ENCODE measurements around the gene SYT7. TPM values are rescaled to one million over a fixed set of nuclear protein-coding genes. Genes with fewer than 3 reads are reported as not detected.

SYT7 gene
- total RNA-seq, 2 experiments from 2014 or later: not detected

- ATAC-seq (ENCODE audit: poor library complexity): no peak
- DNase-seq: no peak
- Histone ChIP-seq H3K27ac (ENCODE audit: low read depth in 1 of 2, low read length in 2 of 2) (no peak overlapping the region), H3K36me3 (ENCODE audit: insufficient read depth, low read length) (no peaks in the 10 kb centered on the region), H3K9me3 (ENCODE audit: control insufficient read depth in 1 of 2, insufficient read depth in 1 of 2, low read length in 2 of 2) (peaks cover 0 to 25% of the 10 kb centered on the region in 2 experiments), H3K27me3 (ENCODE audit: control insufficient read depth in 1 of 2, insufficient read depth in 2 of 2, low read length in 2 of 2) (peaks cover 43 to 45% of the 10 kb centered on the region in 2 experiments), H3K4me1 (ENCODE audit: insufficient read depth, low read length) (peaks cover 3% of the 10 kb centered on the region), H3K4me3 (ENCODE audit: low read length) (no peak overlapping the region)
- ChIA-PET CTCF (no interaction called here), POLR2A (no interaction called here)
- H3K4me3 Mint-ChIP-seq: no peak overlapping the region
- H3K36me3 Mint-ChIP-seq (ENCODE audit: low read depth): no peaks in the 10 kb centered on the region
- TF ChIP-seq CTCF (IDR thresholded peaks at IDR 0.05): no peak
- H3K27me3 Mint-ChIP-seq: peaks cover 92% of the 10 kb centered on the region
- intact Hi-C loops (cut with DNase I, micrococcal nuclease): no loop called here
- H3K27ac Mint-ChIP-seq: no peak overlapping the region
- no peaks in the 10 kb centered on the region for H3K9me3 Mint-ChIP-seq
- no peaks in the 10 kb centered on the region for H3K4me1 Mint-ChIP-seq (ENCODE audit: low read depth)
Measured at GRCh38 chr11:61564936-61565696, 15.8 kb downstream of the SYT7 start.

GRCh38 chr11:61560751-61561150, 20.1 kb downstream of the SYT7 start:
- H3K36me3 ChIP-seq (ENCODE audit: insufficient read depth, low read length): no peaks in the 10 kb centered on the region
- peaks cover 0 to 6% of the 10 kb centered on the region in 2 experiments for H3K9me3 ChIP-seq (ENCODE audit: control insufficient read depth in 1 of 2, insufficient read depth in 1 of 2, low read length in 2 of 2)
- no peak for ATAC-seq (ENCODE audit: poor library complexity)
- H3K4me3 ChIP-seq (ENCODE audit: low read length): no peak overlapping the region
- H3K27me3 ChIP-seq (ENCODE audit: control insufficient read depth in 1 of 2, insufficient read depth in 2 of 2, low read length in 2 of 2): peaks cover 16 to 32% of the 10 kb centered on the region in 2 experiments
- Mint-ChIP-seq H3K27ac (no peak overlapping the region), H3K4me1 (ENCODE audit: low read depth) (no peaks in the 10 kb centered on the region), H3K4me3 (no peak overlapping the region), H3K36me3 (ENCODE audit: low read depth) (no peaks in the 10 kb centered on the region), H3K9me3 (no peaks in the 10 kb centered on the region), H3K27me3 (peaks cover 94% of the 10 kb centered on the region)
- no peak overlapping the region for H3K27ac ChIP-seq (ENCODE audit: low read depth in 1 of 2, low read length in 2 of 2)
- ChIA-PET CTCF (no interaction called here), POLR2A (no interaction called here)
- intact Hi-C loops (cut with DNase I, micrococcal nuclease): no loop called here
- DNase-seq: no peak
- TF ChIP-seq CTCF (IDR thresholded peaks at IDR 0.05): no peak
- H3K4me1 ChIP-seq (ENCODE audit: insufficient read depth, low read length): no peaks in the 10 kb centered on the region

GRCh38 chr11:61556621-61557020, 24.3 kb downstream of the SYT7 start:
- H3K4me3 Mint-ChIP-seq: no peak overlapping the region
- H3K9me3 Mint-ChIP-seq: no peaks in the 10 kb centered on the region
- DNase-seq: no peak
- no peaks in the 10 kb centered on the region for H3K36me3 Mint-ChIP-seq (ENCODE audit: low read depth)
- H3K4me1 ChIP-seq (ENCODE audit: insufficient read depth, low read length): no peaks in the 10 kb centered on the region
- peaks cover 26 to 56% of the 10 kb centered on the region in 2 experiments for H3K27me3 ChIP-seq (ENCODE audit: control insufficient read depth in 1 of 2, insufficient read depth in 2 of 2, low read length in 2 of 2)
- no peak overlapping the region for H3K27ac Mint-ChIP-seq
- CTCF ChIA-PET: no interaction called here
- H3K36me3 ChIP-seq (ENCODE audit: insufficient read depth, low read length): no peaks in the 10 kb centered on the region
- ATAC-seq (ENCODE audit: poor library complexity): no peak
- POLR2A ChIA-PET: no interaction called here
- peaks cover 5% of the 10 kb centered on the region for H3K4me1 Mint-ChIP-seq (ENCODE audit: low read depth)
- no peak overlapping the region for H3K4me3 ChIP-seq (ENCODE audit: low read length)
- no peak for TF ChIP-seq CTCF (IDR thresholded peaks at IDR 0.05)
- no peaks in the 10 kb centered on the region for H3K9me3 ChIP-seq (ENCODE audit: control insufficient read depth in 1 of 2, insufficient read depth in 1 of 2, low read length in 2 of 2)
- intact Hi-C loops (cut with DNase I, micrococcal nuclease): no loop called here
- peaks cover 85% of the 10 kb centered on the region for H3K27me3 Mint-ChIP-seq
- no peak overlapping the region for H3K27ac ChIP-seq (ENCODE audit: low read depth in 1 of 2, low read length in 2 of 2)

Data from CD4-positive, alpha-beta T cell (primary cell).